Activated T-helper 1 cell treated with anti-CD3 and anti-CD28 coated beads, Interleukin-2, amount 50 U/mL, for 16 hours (primary cell): Measurements from ENCODE around the gene FBXO7.

Source experiments
- DNase-seq, 2 donors: peaks; one replicate each; pipeline ENCODE4 v3.0.0-alpha.2; 2020; ENCODE audit warnings: low read depth in 1 of 2, low spot score in 1 of 2

FBXO7 gene

GRCh38 chr22:32489377-32489776 is 14.8 kb downstream of the FBXO7 start:
- DNase-seq, result no peak

- no peak for DNase-seq
Measured at GRCh38 chr22:32490279-32490678, 15.7 kb downstream of the FBXO7 start.

- DNase-seq, result no peak
Measured at GRCh38 chr22:32492111-32492510, 17.5 kb downstream of the FBXO7 start.

GRCh38 chr22:32493551-32493950 is 18.9 kb downstream of the FBXO7 start:
- DNase-seq, result no peak

GRCh38 chr22:32494971-32495370 is 20.4 kb downstream of the FBXO7 start:
- DNase-seq, result no peak

GRCh38 chr22:32499666-32500065 is 25.1 kb downstream of the FBXO7 start:
- no peak for DNase-seq

- no peak for DNase-seq
Measured at GRCh38 chr22:32501836-32502752, 27.5 kb downstream of the FBXO7 start.

- DNase-seq, result no peak
Measured at GRCh38 chr22:32509045-32509444, 34.4 kb downstream of the FBXO7 start.

- no peak for DNase-seq
Measured at GRCh38 chr22:32511274-32511673, 36.7 kb downstream of the FBXO7 start.

- DNase-seq, result no peak
Measured at GRCh38 chr22:32511776-32512175, 37.2 kb downstream of the FBXO7 start.

- DNase-seq, result no peak
Measured at GRCh38 chr22:32512267-32512982, 37.8 kb downstream of the FBXO7 start.

- DNase-seq, result no peak
Measured at GRCh38 chr22:32515084-32515483, 40.5 kb downstream of the FBXO7 start.

- DNase-seq, result no peak
Measured at GRCh38 chr22:32517488-32517887, 42.9 kb downstream of the FBXO7 start.

GRCh38 chr22:32517921-32518320 is 43.3 kb downstream of the FBXO7 start:
- DNase-seq, result no peak

GRCh38 chr22:32518381-32518780 is 43.8 kb downstream of the FBXO7 start:
- DNase-seq, result no peak

- DNase-seq, result no peak
Measured at GRCh38 chr22:32518848-32519247, 44.2 kb downstream of the FBXO7 start.

GRCh38 chr22:32520612-32521011 is 46.0 kb downstream of the FBXO7 start:
- DNase-seq, result no peak

GRCh38 chr22:32522237-32522636 is 47.6 kb downstream of the FBXO7 start:
- DNase-seq, result no peak

- DNase-seq, result no peak
Measured at GRCh38 chr22:32527756-32528155, 53.1 kb downstream of the FBXO7 start.

- DNase-seq, result no peak
Measured at GRCh38 chr22:32528316-32528715, 53.7 kb downstream of the FBXO7 start.

GRCh38 chr22:32528984-32529982 is 54.7 kb downstream of the FBXO7 start:
- peak; percentile 26 to 35 for DNase-seq
